GM19240 (cell line): ENCODE measurements around the gene HYAL2.

Source experiments
- DNase-seq: peaks from one replicate; pipeline ENCODE4 v3.0.0; 2011; ENCODE audit warnings: low spot score; ENCODE audit not compliant: insufficient read length

The HYAL2 gene

DNA sequence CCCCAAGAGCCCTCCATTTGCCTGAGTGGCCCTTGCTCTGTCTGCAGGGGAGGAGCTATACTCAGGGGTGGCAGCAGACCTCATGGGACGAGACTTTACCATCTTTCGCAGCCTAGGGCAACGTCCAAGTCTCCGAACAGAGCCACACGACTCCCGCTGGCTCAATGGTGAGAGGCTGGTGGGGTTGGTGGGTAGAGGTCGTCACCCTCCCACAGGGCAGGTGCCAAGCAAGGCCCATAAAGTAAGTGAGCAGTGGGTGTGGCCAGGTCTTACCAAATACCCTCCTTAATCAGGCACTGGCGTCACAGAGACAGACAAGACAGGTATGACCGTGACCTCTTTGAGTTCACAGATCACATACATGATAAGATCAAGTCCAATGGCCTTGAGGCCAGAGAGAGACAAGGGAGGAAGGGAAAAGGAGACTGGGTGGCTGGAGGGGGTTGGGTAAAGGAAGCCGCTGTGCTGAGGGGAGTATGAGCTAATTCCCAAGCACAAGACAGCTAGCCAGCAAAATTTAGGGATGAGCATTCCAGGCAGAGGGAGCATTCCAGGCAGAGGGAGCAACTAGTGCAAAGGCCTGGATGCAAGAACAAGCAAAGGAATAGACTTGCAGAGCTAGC lies 51.1 kb downstream of the HYAL2 start:
- DNase-seq = no peak

DNA sequence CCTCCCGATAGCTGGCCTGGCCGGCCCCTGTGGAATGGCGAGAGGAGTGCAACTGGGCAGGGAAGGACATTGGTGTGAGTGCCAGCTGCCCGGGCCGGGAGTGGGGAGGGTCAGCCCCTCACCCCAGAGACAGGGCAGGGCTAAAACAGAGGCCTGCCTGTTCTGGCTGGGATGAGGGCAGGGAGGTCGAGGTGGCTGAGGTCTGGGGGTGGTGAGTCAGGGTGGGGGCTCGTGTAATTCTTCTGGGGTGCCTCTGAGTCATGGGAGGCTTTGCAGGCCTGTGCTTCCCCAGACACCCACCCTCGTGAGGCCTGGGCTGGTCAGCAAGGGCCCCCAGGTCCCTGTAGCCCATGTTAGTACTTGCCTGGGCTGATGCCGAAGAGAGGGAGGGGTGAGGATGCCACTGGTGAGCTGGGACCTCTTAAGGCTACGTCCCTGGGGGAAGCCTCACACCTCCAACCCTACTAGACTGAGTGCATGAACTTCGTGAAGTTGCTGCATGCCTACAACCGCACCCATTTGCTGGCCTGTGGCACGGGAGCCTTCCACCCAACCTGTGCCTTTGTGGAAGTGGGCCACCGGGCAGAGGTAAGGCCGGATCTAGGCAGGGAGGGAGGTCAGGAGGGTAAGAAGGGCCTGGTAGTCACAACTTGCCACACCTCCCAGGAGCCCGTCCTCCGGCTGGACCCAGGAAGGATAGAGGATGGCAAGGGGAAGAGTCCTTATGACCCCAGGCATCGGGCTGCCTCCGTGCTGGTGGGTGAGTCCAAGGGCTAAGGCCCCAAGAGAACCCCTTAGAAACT lies 51.9 kb downstream of the HYAL2 start:
- no peak for DNase-seq

DNA sequence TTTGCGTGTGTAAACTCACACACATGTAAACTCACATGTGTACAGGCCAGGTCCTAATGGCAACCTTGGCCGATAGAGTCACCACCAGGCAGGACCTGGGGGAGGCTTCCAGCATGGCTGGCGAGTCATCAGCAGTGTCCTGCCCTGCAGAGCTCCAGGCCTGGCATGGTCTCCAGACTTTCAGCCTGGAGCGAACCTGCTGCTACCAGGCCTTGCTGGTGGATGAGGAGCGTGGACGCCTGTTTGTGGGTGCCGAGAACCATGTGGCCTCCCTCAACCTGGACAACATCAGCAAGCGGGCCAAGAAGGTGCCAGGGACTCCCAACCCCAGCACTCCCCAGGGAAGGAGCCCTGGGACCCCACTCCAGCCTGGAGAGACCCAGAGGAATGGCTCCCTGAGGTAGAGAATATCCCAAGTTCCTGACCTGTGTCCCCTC lies 52.5 kb downstream of the HYAL2 start:
- no peak for DNase-seq

DNA sequence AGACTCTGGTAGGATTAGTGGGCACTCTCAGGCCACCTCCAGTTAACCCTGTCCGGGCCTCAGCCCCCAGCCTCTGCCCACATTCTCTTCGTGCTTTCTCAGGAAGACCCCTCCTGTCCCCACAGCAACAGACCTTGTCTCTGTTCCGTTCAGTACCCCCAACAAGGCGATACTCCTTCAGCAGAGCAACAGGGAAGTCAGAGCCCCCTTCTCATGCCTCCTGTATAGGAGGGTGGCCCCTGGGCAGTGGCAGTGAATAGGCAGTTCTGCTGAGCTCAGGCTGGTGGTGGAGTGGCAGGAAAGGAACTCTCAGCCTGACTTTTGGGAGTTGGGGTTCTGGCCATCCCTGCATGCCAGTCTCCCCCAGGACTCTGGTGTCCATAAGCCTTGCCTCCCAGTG lies 53.1 kb downstream of the HYAL2 start:
- no peak for DNase-seq

DNA sequence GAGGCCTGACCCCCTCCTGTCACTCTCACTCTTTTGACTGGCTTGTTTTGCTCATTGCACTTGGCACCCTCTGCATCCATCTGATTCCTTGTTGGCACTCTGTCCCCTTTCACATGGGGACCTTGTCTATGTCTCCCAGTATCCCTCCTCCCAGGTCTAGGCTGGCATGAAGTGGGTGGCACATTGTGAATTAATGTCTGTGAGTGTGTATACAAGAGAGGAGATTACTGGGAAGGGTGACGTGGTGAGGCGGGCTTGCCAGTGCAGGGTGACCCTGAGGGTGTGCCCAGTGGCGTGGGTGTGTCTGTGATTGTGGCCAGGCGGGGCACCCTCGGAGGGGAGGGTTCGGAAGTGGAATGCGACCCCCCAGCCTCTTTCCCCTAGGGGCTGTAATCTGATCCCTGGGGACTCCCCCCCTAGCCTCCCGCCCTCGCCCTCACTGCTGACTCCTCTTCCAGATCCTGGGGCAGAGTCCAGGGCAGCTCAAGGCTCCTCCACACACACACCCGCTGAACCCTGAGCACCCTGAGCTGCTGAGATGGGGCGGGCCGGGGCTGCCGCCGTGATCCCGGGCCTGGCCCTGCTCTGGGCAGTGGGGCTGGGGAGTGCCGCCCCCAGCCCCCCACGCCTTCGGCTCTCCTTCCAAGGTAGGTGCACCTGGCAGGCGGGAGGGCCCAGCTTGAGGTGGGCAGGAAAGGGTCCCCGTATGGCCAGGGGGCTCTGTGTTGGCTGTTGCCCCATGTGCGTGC lies 53.7 kb downstream of the HYAL2 start, which contains the start of gene SEMA3B:
Gene SEMA3B, plus strand, starts transcription at position 445 of the 749 bp plus-strand sequence. Its CDS starts 94 bp downstream, at position 539.
- DNase-seq = no peak

DNA sequence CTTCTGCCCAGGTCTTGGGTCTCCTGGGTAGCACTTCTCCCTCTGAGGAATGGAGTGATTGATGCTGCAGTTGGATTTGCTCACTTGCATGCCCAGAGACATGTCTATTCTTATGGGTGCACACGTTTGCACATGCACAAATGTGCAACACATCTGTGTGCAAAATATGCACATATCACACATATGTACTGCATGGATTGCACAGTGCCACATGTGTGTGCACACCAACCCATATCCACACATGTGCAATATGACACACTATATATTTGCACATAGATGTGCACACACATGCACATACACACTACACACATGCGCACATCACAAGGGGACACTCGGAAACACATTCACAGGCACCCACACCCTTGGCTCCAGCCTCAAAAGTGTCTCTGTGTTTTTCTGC lies 54.3 kb downstream of the HYAL2 start:
- DNase-seq = no peak
